ENCODE results near the gene GOLGA1.
"Not testable (repeated sequence)": the region's sequence is repeated elsewhere in the genome, so short reads cannot be mapped to it uniquely, and the experiment has no call there.

Gene GOLGA1

DNA sequence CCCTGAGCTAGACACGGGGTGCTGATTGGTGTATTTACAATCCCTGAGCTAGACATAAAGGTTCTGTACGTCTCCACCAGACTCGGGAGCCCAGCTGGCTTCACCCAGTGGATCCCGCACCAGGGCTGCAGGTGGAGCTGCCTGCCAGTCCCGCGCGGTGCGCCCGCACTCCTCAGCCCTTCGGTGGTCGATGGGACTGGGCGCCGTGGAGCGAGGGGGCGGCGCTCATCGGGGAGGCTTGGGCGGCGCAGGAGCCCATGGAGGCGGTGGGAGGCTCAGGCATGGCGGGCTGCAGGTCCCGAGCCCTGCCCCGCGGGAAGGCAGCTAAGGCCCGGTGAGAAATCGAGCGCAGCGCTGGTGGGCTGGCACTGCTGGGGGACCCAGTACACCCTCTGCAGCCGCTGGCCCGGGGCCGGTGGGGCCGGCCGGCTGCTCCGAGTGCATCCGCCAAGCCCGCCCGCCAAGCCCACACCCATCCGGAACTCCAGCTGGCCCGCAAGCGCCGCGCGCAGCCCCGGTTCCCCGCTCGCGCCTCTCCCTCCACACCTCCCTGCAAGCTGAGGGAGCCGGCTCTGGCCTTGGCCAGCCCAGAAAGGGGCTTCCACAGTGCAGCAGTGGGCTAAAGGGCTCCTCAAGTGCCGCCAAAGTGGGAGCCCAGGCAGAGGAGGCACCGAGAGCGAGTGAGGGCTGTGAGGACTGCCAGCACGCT, 102.2 kb downstream of the GOLGA1 start:
- DNase-seq (ENCODE audit: low read depth) = not testable (repeated sequence)

DNA sequence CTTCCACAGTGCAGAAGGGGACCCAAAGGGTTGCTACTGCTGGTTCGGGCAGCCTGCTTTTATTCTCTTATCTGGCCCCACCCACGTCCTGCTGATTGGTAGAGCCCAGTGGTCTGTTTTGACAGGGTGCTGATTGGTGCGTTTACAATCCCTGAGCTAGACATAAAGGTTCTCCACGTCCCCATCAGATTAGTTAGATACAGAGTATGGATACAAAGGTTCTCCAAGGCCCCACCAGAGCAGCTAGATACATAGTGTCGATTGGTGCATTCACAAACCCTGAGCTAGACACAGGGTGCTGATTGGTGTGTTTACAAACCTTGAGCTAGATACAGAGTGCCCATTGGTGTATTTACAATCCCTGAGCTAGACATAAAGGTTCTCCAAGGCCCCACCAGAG, 102.8 kb downstream of the GOLGA1 start:
- DNase-seq (ENCODE audit: low read depth) = not testable (repeated sequence)

DNA sequence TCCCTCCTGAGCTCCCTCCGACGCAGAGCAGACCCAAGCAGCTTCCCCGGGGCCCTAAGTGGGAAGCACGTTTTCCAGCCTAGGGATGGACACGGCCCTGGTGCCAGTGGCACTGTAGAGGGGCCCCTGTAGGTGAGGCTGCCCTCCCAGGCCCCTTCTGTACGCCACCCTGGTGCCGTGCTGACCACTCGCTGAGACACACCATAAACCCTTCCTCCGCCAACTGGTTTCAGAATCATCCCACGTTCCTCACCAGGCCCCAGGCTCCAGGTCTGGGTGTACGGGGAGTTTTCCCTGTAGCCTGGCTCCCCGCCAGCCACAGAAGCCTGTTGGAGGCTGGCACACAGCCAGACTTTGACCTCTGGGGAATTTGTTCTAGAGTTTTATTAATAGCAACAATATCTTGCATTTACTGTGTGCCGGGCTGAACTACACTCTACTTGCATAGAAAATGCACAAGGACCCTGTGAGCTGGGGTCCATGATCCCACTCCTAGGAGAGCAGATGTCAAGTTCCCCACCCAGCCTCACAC, 105.8 kb downstream of the GOLGA1 start:
- no peak for DNase-seq (ENCODE audit: low read depth)

DNA sequence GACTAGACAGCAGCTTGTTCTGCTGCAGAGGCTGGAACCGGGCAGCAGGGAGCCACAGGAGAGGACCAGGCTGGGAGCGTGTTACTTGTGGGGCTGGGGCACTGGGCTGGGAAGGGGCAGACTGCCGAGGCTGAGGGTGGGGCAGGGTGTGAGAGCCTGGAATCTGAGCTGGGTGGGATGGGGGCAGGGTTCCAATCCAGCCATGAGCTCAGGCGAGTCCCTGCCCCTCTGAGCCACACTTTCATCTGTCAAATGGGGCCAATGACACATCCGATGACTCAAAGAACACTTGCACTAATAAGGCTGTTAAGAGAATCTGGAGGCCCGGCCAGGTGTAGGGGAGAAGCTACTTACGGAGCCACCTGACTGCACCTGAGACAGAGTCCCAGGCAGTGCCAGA, 106.3 kb downstream of the GOLGA1 start:
- no peak for DNase-seq (ENCODE audit: low read depth)

DNA sequence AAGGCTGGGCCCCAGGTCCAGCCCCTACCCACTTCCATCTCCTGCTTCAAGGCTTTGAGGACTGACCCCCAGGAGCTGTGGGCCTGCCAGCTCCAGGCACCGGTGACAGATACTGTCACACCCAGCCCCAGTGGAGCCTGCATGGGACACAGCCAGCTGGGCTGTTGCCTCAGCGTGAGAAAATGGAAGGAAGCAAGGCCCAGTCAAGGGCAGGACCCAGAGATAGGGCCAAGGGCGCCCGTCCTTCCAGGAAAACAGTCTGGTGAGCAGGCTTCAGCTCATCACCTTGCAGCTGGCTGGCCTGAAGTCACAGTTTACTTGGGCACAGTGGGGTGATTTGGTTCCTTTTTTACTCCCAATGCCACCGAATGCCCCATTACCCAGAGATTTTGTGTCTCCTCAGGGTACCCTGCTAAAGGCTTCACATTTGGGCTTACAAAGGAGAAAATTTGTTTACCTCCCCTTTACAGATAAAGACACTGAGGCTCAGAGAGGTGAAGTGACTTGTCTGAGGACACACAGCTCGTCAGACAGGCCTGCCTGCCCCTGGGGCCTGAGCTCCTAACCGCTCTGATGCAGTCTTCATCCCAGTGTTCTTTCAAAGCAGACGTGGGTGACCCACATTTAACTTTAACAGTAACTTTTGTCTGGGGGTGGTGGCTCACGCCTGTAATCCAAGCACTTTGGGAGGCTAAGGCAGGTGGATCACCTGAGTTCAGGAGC, 109.1 kb downstream of the GOLGA1 start:
- no peak for DNase-seq (ENCODE audit: low read depth)

DNA sequence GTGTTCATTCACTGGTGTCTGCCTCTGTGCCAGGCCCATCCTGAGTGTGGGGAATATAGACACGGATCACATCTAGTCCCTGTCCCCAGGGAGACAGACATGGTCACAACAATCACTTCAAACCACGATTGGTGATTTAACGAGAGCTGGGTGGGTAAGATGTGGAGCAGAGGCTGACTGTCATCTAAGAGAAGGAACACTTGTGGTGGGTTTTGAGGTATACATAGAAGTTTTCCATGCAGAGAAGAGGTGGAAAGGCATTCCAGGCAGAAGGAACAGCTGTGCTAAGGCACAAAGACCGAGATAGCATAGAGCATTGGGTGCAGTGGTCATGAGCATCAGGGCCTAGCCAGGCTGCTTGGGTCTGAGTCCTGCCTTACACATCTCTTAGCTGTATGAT, 110.3 kb downstream of the GOLGA1 start:
- DNase-seq (ENCODE audit: low read depth) = no peak

DNA sequence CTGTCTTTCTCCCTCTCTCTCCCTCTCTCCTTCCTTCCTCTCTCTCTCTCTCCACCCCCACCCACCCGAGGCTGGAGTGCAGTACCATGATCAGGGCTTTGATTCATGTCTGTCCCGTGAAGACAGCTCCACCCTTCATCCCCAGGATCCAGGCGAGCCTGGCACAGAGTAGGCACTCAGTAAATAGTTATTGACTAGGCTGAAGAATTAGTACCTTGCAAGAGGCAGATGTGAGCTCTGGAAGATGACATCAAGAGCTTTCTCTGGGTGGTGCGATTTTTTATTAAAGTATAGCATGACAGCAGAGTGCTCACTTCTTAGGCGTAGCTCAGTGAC, 111.6 kb downstream of the GOLGA1 start:
- DNase-seq (ENCODE audit: low read depth) = no peak

DNA sequence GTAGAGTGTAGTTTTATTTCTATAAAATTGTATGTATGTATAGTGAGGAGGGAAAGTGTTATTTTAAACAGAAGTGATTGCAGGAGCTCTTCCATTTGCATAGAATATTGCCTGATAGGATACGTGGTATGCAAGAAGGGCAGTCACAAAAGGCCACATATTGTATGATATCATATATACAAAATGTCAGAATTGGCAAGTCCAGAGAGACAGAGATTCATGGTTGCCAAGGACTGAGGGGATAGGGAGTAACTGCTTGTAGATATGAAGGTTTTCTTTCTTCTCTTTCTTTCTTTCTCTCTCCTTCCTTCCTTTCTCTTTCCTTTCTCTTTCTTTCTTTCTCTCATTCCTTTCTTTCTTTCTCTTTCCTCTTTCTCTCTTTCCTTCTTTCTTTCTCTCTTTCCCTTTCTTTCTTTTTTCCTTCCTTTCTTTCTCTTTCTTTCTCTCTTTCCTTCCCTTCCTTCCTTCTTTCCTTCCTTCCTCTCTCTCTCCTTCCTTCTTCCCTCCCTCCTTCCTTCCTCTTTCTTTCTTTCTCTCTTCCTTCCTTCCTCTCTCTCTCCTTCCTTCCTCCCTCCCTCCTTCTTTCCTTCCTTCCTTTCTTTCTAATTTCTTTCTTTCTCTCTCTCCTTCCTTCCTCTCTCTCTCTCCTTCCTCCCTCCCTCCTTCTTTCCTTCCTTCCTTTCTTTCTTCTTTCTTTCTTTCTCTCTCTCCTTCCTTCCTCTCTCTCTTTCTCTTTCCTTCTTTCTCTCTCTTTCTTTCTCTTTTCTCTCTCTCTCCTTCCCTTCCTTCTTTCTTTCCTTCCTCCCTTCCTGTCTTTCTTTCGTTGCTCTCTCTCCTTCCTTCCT, 112.2 kb downstream of the GOLGA1 start:
- DNase-seq (ENCODE audit: low read depth) = no peak

All from T follicular helper cell (primary cell).